Measurements from ENCODE around the gene CAPN12.
A peak's percentile ranks its signal among the peaks of the same experiment; 100 is the strongest.
"Not testable (repeated sequence)": the region's sequence is repeated elsewhere in the genome, so short reads cannot be mapped to it uniquely, and the experiment has no call there.

The CAPN12 gene

GRCh38 chr19:38774181-38774950, 30.1 kb upstream of the CAPN12 start:
- DNase-seq (ENCODE audit: low read depth) = no peak
- H3K4me3 ChIP-seq (ENCODE audit: control insufficient read depth, low read depth, low read length) = no peak overlapping the region
- TF ChIP-seq CTCF (IDR thresholded peaks at IDR 0.05; ENCODE audit: control insufficient read depth, insufficient read depth, low read depth, low read length, missing control alignments) = no peak

- DNase-seq (ENCODE audit: low read depth) = no peak
- no peak within 1 kb of the TSS for H3K4me3 ChIP-seq (ENCODE audit: control insufficient read depth, low read depth, low read length)
- no peak for TF ChIP-seq CTCF (IDR thresholded peaks at IDR 0.05; ENCODE audit: control insufficient read depth, insufficient read depth, low read depth, low read length, missing control alignments)
Observed at GRCh38 chr19:38773469-38774177, 29.3 kb upstream of the CAPN12 start, which contains the start of gene LGALS7. Gene LGALS7 (minus strand): TSS chr19:38773517. CDS start chr19:38773492, 25 bp downstream.

DNA sequence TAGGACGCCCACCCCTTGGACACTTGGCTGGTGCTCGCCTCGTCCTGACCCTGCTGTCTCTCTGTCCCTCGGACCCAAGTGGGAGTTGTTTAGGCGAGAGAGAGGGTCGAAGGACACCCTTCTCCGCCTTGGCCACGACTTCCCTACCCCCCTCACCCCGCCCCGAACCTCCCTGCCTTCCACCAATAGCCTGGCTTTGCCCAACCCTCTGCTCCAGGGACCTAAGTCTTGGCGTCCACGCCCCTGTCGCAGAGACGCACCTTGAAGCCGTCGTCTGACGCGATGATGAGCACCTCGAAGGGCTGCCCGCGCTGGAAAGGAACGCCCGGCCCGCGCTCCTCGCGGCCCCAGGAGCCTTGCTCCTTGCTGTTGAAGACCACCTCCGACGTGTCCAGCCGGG, 27.3 kb upstream of the CAPN12 start:
- H3K4me3 ChIP-seq (ENCODE audit: control insufficient read depth, low read depth, low read length) = not testable (repeated sequence)

DNA sequence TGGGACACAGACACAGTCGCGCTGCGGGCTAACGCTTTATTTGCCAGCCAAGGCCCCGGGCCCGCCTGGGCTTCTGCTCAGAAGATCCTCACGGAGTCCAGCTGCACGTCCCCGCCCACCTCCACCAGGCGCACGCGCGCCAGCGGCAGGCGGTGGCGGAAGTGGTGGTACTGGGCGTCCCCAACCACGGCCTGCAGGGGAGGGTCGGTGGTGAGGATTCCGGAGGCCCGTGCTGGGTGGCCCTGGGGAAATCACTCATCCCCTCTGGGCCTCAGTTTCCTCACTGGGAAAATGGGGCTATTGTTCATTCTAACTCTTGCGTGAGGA, 26.6 kb upstream of the CAPN12 start:
- not testable (repeated sequence) for DNase-seq (ENCODE audit: low read depth); H3K4me3 ChIP-seq (ENCODE audit: control insufficient read depth, low read depth, low read length)

More for the DNA sequence above, 27.3 kb upstream of the CAPN12 start:
- DNase-seq (ENCODE audit: low read depth) = not testable (repeated sequence)

DNA sequence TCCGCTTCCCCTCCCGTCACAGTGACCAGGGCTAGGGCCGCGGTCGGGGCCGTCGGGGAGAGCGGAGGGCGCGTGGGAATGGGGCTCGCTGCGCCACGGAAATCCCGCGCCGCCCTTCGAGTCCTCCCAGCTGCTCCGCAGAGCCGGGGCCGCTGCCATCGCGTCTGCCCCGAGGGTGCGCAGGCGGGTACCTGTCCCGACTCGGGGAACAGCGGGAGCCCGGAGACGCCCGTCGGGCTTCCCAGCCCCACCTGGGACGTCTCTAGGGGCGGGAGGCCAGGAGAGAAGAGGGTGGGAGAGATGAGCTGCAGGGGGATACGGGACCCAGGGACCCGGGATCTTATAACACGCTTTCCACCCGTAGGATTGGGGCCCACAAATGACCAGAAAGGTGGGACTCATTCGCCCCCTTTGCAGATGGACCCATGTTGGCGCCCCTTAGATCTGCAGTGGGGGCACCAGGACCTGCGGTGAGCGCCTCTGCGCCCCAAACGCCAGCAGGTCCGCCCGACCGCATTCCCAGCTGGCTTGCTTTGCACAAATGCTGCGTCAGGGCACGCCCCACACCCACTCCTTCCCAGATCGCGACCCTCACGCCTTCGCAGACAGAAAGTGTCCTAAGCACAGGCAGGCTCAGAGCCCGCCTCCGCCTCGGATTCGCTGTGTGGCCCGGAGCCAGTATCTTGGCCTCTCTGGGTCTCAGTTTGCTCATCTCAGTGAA, 26.1 kb upstream of the CAPN12 start:
- not testable (repeated sequence) for H3K4me3 ChIP-seq (ENCODE audit: control insufficient read depth, low read depth, low read length); DNase-seq (ENCODE audit: low read depth)

GRCh38 chr19:38769635-38770211, 25.4 kb upstream of the CAPN12 start:
- TF ChIP-seq CTCF (IDR thresholded peaks at IDR 0.05; ENCODE audit: control insufficient read depth, insufficient read depth, low read depth, low read length, missing control alignments) = peak; percentile 79
- peak overlapping the region; percentile 23 for H3K4me3 ChIP-seq (ENCODE audit: control insufficient read depth, low read depth, low read length)
- DNase-seq (ENCODE audit: low read depth) = no peak

DNA sequence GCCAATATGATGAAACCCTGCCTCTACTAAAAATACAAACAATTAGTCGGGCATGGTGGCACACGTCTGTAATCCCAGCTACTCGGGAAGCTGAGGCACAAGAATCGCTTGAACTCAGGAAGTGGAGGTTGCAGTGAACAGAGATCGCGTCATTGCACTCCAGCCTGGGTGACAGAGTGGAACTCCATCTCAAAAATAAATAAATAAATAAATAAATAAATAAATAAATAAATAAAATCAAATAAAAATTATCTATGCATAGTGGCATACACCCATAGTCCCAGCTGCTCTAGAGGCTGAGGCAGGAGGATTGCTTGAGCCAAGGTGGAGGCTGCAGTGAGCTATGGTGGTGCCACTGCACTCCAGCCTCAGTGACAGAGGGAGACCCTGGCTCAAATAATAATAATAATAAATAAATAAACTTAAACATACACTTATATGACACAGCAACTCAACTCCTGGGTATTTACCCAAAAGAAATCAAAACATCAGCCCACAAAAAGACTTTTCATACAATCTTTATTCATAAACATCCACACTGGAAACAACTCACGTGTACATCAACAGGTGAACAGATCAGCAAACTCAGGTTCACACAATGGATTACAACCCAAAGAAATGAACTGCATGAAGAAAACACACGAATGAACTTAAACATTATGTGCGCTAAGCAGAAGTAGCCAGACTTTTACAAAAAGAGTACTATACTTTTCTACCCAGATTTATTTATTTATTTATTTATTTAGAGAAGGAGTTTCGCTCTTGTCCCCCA, 22.2 kb upstream of the CAPN12 start:
- TF ChIP-seq CTCF (IDR thresholded peaks at IDR 0.05; ENCODE audit: control insufficient read depth, insufficient read depth, low read depth, low read length, missing control alignments) = no peak
- no peak overlapping the region for H3K4me3 ChIP-seq (ENCODE audit: control insufficient read depth, low read depth, low read length)
- DNase-seq (ENCODE audit: low read depth) = no peak
